GM18907 (cell line): ENCODE data around the gene SLK.

Experiments used
- ATAC-seq: cut with Tn5 transposase; IDR thresholded peaks from one replicate; pipeline ENCODE4 v1.9.1; 2021; ENCODE audit warnings: mild to moderate bottlenecking, moderate library complexity; ENCODE audit not compliant: unreplicated experiment

Gene SLK

DNA sequence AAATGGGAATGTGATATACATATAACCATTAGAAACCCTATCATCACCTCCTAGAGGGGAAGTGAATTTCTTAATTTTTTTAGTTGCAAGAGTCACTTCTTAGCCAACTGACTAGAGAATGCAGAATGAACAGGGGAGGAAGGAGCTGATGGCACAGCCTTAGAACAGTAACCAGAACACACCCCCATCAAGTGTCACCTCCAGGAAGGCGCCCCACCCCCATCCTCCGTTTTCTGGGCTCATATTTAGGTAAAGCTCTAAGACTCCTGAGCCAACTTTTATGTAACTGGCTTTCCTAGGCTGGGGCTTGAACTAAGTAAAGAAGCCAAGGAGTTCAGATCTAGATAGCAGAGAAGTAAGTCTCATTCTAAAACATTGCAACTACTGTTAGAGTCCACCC is 64.7 kb downstream of the SLK start:
- ATAC-seq, result no peak

DNA sequence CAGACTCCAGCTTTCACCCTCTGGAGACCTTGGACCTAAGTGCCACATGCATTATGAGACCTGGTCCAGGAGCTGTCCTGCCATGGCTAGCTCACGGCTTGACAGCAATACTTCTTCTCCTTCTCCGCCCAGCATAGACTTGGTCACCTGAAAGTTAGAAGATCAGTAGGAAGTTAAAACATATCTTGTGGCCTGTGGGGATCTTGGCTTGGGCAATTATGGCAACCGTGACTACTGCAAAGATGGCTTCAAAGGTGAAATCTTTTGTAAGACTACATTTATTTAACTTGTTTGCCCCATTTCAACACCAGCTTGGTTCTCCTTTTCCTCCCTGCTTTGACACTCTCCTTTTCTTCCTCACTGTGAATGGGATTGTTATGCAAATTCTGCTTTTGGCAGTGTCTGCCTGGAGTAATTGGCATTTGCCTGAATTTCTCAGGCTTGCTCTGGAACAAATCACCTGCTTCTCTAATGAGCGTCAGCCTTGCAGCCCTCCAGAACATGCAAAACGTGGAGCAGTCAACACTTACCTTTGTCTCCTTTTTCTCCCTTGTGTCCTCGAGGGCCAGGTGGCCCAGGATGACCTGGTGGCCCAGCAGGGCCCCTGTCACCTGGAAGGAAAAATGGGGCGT is 65.3 kb downstream of the SLK start:
- ATAC-seq, result no peak

DNA sequence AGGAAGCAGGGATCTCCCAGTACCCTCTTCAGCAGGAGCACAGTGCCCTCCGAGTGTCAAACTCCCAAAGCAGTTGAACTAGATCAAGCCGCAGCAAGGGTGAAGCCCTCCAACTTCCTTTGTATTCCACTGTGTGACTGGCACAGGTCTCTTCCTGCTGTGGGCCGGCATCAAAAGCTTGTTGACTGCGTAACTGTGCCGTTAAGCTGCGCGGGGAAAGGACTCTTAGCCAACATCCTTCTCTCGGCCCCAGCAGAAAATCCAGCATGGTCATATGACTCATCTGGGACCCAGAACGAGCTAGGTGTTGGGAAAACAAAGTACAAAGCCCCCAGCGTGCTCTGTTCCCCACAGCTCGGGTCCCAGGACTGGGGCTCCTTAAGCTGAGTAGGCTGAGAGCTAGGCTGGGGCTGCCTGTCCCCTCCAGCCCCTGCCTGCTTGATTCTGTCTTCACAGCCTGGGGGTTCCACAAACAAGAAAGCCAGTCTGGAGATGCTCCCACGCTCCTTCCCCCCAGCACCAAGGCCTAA is 66.5 kb downstream of the SLK start:
- no peak for ATAC-seq

- ATAC-seq, result no peak
These were observed 67.0 kb downstream of the SLK start for GRCh38 chr10:104033966-104034365.

GRCh38 chr10:104034401-104035193 is 67.7 kb downstream of the SLK start:
- no peak for ATAC-seq

DNA sequence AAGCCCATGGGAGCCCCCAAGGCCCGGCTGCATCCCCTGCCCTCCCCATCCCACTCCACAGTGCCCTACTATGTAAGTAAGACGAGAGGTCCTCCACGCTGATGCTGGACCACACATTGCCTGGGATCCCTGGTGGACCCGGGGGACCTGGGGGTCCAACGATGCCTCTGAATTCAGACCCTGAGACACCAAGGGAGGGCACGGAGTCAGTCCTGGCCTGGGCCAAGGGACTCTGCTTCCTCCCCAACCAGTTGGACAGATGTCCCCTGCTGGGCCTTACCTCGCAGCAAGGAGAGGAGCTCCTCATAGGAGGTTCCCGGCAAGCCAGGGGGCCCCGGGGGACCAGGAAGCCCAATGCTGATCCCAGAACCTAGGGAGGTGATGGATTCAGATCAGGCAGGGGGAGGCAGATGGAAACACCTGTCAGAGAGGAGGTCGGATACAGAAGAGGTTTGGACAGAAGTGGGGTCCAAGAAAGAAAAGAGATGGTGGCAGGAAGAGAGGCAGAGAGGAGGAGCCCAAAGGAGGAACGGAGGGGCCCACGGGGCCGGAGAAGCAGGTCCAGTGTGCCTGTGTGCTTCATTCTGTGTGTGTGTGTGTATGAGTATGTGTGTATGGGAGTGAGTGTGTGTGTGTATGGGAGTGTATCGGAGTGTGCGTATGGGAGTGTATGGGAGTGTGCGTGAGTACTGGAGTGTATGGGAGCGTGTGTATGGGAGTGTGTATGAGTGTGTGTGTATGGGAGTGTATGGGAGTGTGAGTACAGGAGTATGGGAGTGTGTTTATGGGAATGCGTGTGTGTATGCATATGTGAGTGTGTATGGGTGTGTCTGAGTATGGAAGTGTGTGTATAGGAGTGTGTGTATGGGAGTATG is 68.5 kb downstream of the SLK start:
- no peak for ATAC-seq

- ATAC-seq, result no peak
These were observed 69.1 kb downstream of the SLK start for GRCh38 chr10:104036069-104036384.

GRCh38 chr10:104036518-104037260 is 69.7 kb downstream of the SLK start:
- no peak for ATAC-seq

DNA sequence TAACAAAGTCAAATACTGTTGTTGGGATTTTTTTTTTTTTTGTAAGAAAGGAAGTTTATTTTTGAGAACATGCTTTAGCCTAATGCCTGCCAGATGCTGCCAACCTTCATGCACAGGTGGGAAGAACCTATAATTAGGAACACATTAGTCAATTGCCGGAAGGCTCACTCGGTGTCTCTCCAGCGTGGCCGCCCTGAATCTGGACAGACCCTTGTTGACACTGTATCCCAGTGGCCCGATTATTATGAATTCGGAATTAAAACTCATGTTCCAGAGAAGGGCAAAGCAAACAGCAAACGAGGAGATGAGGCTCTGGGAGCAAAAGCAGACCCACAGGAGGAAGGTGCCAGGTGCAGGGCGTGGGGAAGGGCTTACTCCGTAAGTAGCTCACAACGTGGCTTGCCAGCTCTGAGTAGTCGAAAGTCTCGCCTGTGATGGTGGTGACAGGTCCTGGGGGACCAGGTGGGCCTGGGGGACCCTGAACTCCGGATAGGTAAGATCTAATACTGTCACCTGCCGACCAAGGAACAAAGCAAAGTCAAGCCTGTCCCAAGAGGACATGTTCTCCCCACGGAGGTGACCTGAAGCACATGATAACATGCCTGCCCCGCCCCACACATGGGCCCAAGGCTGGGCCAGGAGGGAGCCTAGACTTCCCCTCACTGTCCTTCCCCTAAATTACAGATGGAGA is 70.5 kb downstream of the SLK start:
- ATAC-seq, result no peak

DNA sequence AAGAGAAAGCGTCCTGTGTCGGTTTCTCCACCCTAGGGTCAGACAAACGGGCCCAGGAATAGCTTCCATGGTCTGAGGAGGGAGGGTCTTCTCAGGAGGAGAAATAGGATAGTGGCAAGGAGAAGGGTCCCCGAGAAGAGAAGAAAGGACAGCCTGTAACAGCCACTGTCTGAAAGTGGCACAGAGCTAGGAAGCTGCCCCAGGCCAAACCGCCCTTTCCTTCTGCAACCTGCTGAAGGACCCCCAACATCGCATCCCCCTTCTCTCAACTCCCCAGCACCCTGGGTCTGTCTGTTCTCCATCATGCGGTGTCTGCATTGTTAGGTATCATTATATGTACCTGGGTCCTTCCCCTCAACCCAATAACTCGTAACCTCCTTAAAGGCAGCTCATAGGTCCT is 71.6 kb downstream of the SLK start:
- ATAC-seq, result no peak

DNA sequence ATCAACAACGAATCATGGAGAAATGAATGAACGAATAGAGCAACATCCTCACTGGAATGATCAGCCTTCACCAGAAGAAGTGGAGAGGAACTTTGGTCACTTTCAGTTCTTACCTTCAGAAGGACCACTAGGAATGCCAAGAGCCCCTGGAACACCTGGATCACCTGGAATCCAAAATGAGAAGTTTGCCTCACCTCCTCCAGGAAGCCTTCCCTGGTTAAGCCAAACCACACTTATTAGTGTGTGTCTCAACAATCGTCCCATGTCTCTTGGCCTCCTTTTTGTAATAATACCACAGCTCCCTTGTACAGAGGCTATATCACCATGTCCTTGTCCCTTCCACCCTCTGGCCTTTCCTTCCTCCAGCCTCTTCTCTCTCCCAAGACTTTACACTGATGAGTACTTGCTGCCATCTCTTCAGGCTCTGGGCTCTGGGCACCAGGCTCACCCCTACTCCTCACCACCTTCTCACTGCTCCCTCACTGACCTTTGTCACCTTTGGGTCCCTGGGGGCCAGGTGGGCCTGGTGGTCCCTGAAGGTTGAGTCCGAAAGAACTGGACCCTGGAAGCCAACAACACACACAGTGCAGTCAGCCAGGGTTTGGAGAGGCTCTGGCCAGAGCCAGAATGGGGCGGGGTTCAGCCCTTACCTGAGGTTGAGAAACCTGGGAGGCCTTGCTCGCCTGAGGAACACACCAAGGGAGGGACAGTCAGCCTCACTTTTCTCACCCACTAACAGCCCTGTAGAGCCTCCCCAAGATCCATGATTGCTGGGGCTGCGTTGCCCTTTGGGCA is 72.2 kb downstream of the SLK start:
- no peak for ATAC-seq

GRCh38 chr10:104040382-104040781 is 73.4 kb downstream of the SLK start:
- ATAC-seq, result no peak

DNA sequence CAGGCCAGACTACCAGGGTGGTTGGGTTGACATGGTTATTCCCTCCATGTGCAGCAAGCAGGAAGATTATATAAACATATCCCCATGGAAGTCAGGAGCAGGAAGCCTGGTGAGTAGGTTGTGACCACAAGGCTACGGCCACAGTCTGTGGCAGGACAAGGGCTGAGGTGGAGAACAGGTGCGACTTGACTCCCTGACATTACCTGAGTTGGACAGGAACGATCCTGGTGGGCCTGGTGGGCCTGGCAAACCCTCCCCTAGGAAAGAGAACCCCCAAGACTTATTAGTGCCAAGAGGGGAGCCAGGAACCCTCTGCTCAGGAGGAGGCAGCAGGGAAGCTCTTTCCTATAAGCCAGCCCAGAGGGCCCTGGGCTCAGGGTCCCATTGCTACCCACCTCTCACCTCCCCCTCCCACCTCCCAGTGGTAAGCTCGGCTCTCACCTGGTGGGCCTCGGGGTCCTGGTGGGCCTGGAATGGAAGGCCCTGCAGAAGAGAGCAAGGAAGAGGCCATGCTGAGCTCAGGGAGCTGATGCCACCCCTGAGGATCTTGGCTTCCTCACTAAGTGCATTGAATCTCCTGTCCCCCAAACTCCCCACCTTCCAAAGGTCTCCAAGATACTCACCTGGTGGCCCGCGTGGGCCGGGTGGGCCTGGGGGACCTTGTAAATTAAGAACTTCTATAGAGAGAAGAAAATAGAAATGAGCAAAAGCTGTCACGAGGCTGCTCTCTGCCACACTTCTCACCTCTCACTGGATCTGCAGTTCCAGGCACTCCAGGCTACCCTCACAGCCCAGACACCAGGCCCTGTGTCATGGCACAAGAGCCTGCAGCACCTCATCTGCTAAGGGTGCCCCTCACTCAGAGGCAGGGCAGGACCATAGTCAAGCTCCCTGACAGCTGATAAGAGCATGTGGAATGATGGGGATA is 74.2 kb downstream of the SLK start:
- no peak for ATAC-seq

DNA sequence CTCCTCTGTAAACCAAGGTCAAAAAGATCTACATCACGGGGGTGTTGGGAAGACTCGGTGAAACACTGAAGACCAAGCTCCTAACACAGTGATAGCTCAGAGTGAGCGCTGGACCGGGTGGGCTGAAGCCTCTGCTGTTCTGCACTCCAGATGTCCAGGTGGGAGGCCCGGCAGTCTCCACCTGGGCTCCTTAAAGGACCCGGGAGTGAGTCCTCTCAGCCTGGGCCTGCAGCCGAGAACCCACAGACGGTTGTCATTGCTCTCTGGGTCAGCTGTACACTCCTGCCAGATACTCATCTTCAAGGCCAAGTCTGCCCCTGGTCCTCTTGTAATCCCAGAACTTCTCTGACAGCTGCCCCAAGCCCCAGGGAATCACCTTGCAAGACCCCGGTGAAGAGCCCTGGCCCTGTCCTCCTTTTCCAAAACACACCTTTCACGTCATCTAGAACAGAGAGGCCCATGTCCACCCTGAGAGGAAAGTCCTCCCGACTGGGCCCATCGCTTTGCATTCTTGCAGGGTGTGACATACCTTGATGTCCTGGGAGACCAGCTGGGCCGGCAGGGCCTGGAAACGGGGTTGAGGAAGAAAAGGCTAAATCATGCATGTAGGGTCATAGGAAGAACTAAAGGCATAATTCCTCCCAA is 75.1 kb downstream of the SLK start:
- ATAC-seq, result no peak

GRCh38 chr10:104043185-104043830 is 76.4 kb downstream of the SLK start:
- no peak for ATAC-seq

GRCh38 chr10:104043854-104044253 is 76.9 kb downstream of the SLK start:
- ATAC-seq, result no peak
